ENCODE measurements around the gene BCL11B.
"Not testable (repeated sequence)": the region's sequence is repeated elsewhere in the genome, so short reads cannot be mapped to it uniquely, and the experiment has no call there.

BCL11B gene

GRCh38 chr14:99239661-99240092 is 32.3 kb downstream of the BCL11B start:
- no peak for DNase-seq (ENCODE audit: low spot score)

GRCh38 chr14:99238216-99238615 is 33.8 kb downstream of the BCL11B start:
- no peak for DNase-seq (ENCODE audit: low spot score)

- no peak for DNase-seq (ENCODE audit: low spot score)
These were observed 34.7 kb downstream of the BCL11B start for GRCh38 chr14:99237288-99237687.

GRCh38 chr14:99236386-99237138 is 35.4 kb downstream of the BCL11B start:
- DNase-seq (ENCODE audit: low spot score) = no peak

GRCh38 chr14:99235582-99236320 is 36.2 kb downstream of the BCL11B start:
- no peak for DNase-seq (ENCODE audit: low spot score)

GRCh38 chr14:99234961-99235571 is 36.9 kb downstream of the BCL11B start:
- DNase-seq (ENCODE audit: low spot score) = no peak

GRCh38 chr14:99234355-99234754 is 37.6 kb downstream of the BCL11B start:
- DNase-seq (ENCODE audit: low spot score) = no peak

- no peak for DNase-seq (ENCODE audit: low spot score)
These were observed 38.6 kb downstream of the BCL11B start for GRCh38 chr14:99233222-99234035.

- DNase-seq (ENCODE audit: low spot score) = no peak
These were observed 39.2 kb downstream of the BCL11B start for GRCh38 chr14:99232714-99233214.

- no peak for DNase-seq (ENCODE audit: low spot score)
These were observed 39.9 kb downstream of the BCL11B start for GRCh38 chr14:99231850-99232713.

GRCh38 chr14:99231161-99231849 is 40.7 kb downstream of the BCL11B start:
- DNase-seq (ENCODE audit: low spot score) = no peak

- no peak for DNase-seq (ENCODE audit: low spot score)
These were observed 41.5 kb downstream of the BCL11B start for GRCh38 chr14:99230208-99231151.

GRCh38 chr14:99229654-99230207 is 42.3 kb downstream of the BCL11B start:
- no peak for DNase-seq (ENCODE audit: low spot score)

- not testable (repeated sequence) for DNase-seq (ENCODE audit: low spot score)
These were observed 43.2 kb downstream of the BCL11B start for GRCh38 chr14:99228760-99229159.

- no peak for DNase-seq (ENCODE audit: low spot score)
These were observed 45.3 kb downstream of the BCL11B start for GRCh38 chr14:99226687-99227086.

- DNase-seq (ENCODE audit: low spot score) = no peak
These were observed 46.4 kb downstream of the BCL11B start for GRCh38 chr14:99225436-99226203.

GRCh38 chr14:99224948-99225347 is 47.0 kb downstream of the BCL11B start:
- no peak for DNase-seq (ENCODE audit: low spot score)

Measured in cerebellar cortex (tissue), 1 donor.